ENCODE data around the gene TBC1D32.
"Not testable (repeated sequence)": the region's sequence is repeated elsewhere in the genome, so short reads cannot be mapped to it uniquely, and the experiment has no call there.

Gene TBC1D32

DNA sequence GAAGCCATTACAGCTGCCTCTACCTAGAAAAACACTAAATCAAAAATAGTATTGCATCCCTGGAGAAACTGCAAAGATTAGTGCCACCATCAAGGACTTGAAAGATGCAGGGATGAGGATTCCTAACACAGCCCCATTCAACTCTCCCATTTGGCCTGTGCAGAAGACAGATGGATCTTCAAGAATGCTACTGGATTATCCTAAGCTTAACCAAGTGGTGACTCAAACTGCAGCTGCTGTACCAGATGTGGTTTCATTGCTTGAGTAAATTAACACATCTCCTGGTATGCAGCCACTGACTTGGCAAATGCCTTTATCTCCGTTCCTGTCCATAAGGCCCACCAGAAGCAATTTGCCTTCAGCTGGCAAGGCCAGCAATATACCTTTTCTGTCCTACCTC, 117.4 kb downstream of the TBC1D32 start:
- TF ChIP-seq GLIS3 (CRISPR knock-in tag; IDR thresholded peaks at IDR 0.05), result no peak
- TF ChIP-seq ARNTL (CRISPR knock-in tag; IDR thresholded peaks at IDR 0.05; ENCODE audit: borderline replicate concordance, low read depth), result no peak
- TF ChIP-seq, protein P1, sequence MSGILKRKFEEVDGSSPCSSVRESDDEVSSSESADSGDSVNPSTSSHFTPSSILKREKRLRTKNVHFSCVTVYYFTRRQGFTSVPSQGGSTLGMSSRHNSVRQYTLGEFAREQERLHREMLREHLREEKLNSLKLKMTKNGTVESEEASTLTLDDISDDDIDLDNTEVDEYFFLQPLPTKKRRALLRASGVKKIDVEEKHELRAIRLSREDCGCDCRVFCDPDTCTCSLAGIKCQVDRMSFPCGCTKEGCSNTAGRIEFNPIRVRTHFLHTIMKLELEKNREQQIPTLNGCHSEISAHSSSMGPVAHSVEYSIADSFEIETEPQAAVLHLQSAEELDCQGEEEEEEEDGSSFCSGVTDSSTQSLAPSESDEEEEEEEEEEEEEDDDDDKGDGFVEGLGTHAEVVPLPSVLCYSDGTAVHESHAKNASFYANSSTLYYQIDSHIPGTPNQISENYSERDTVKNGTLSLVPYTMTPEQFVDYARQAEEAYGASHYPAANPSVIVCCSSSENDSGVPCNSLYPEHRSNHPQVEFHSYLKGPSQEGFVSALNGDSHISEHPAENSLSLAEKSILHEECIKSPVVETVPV (CRISPR knock-in tag; IDR thresholded peaks at IDR 0.05), result no peak
- no peak for TF ChIP-seq ZFP3 (CRISPR knock-in tag; IDR thresholded peaks at IDR 0.05)
- no peak for TF ChIP-seq ZC3H10 (CRISPR knock-in tag; IDR thresholded peaks at IDR 0.05)
- TF ChIP-seq, protein P2, sequence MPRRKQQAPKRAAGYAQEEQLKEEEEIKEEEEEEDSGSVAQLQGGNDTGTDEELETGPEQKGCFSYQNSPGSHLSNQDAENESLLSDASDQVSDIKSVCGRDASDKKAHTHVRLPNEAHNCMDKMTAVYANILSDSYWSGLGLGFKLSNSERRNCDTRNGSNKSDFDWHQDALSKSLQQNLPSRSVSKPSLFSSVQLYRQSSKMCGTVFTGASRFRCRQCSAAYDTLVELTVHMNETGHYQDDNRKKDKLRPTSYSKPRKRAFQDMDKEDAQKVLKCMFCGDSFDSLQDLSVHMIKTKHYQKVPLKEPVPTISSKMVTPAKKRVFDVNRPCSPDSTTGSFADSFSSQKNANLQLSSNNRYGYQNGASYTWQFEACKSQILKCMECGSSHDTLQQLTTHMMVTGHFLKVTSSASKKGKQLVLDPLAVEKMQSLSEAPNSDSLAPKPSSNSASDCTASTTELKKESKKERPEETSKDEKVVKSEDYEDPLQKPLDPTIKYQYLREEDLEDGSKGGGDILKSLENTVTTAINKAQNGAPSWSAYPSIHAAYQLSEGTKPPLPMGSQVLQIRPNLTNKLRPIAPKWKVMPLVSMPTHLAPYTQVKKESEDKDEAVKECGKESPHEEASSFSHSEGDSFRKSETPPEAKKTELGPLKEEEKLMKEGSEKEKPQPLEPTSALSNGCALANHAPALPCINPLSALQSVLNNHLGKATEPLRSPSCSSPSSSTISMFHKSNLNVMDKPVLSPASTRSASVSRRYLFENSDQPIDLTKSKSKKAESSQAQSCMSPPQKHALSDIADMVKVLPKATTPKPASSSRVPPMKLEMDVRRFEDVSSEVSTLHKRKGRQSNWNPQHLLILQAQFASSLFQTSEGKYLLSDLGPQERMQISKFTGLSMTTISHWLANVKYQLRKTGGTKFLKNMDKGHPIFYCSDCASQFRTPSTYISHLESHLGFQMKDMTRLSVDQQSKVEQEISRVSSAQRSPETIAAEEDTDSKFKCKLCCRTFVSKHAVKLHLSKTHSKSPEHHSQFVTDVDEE (CRISPR knock-in tag; IDR thresholded peaks at IDR 0.05), result no peak
- TF ChIP-seq ZNF8 (CRISPR knock-in tag; IDR thresholded peaks at IDR 0.05), result no peak
- TF ChIP-seq ZNF565 (CRISPR knock-in tag; conservative IDR thresholded peaks at IDR 0.05; ENCODE audit: low read depth), result no peak
- TF ChIP-seq RARB (CRISPR knock-in tag; IDR thresholded peaks at IDR 0.05), result no peak
- no peak for TF ChIP-seq TOX (CRISPR knock-in tag; IDR thresholded peaks at IDR 0.05; ENCODE audit: borderline replicate concordance)
- TF ChIP-seq, protein P3, sequence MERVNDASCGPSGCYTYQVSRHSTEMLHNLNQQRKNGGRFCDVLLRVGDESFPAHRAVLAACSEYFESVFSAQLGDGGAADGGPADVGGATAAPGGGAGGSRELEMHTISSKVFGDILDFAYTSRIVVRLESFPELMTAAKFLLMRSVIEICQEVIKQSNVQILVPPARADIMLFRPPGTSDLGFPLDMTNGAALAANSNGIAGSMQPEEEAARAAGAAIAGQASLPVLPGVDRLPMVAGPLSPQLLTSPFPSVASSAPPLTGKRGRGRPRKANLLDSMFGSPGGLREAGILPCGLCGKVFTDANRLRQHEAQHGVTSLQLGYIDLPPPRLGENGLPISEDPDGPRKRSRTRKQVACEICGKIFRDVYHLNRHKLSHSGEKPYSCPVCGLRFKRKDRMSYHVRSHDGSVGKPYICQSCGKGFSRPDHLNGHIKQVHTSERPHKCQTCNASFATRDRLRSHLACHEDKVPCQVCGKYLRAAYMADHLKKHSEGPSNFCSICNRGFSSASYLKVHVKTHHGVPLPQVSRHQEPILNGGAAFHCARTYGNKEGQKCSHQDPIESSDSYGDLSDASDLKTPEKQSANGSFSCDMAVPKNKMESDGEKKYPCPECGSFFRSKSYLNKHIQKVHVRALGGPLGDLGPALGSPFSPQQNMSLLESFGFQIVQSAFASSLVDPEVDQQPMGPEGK (CRISPR knock-in tag; IDR thresholded peaks at IDR 0.05; ENCODE audit: borderline replicate concordance), result no peak
- TF ChIP-seq ESRRG (CRISPR knock-in tag; IDR thresholded peaks at IDR 0.05), result no peak
- ATAC-seq, result no peak

DNA sequence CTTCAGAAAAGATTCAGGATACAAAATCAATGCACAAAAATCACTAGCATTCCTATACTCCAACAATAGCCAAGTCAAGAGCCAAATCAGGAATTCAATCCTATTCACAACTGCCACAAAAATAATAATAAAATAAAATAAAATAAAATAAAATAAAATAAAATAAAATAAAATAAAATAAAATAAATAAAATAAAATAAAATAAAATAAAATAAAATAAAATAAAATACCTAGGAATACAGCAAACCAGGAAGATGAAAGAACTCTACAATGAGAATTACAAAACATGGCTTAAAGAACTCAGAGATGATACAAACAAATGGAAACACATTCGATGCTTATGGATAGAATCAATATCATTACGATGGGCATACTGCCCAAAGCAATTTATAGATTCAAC, 120.9 kb downstream of the TBC1D32 start:
- not testable (repeated sequence) for ATAC-seq

DNA sequence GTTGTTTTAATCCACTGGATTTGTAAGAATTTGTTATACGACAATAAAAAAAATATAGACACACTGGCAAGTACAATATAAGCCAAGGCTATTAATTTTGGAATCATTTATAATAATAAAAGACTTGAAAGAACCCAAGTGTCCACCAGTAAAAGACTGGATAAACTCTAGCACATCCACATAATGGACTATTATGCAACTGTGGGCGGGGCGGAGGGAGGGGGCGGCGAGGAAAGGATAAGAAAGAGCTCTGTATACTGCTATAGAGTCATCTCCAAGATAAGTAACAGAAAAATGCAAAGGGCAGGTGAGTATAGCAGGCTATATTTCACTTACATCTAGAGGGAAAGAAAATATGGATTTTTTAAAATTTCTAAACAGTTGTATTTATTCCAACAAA, 123.3 kb downstream of the TBC1D32 start:
- TF ChIP-seq ISL1 (CRISPR knock-in tag; IDR thresholded peaks at IDR 0.05) (no peak), ESRRG (CRISPR knock-in tag; IDR thresholded peaks at IDR 0.05) (no peak), PPARA (CRISPR knock-in tag; IDR thresholded peaks at IDR 0.05; ENCODE audit: borderline replicate concordance) (no peak), CSDC2 (CRISPR knock-in tag; IDR thresholded peaks at IDR 0.05) (no peak), GLIS3 (CRISPR knock-in tag; IDR thresholded peaks at IDR 0.05) (no peak), BACH2 (CRISPR knock-in tag; IDR thresholded peaks at IDR 0.05; ENCODE audit: borderline replicate concordance) (no peak)
- TF ChIP-seq, protein P4, sequence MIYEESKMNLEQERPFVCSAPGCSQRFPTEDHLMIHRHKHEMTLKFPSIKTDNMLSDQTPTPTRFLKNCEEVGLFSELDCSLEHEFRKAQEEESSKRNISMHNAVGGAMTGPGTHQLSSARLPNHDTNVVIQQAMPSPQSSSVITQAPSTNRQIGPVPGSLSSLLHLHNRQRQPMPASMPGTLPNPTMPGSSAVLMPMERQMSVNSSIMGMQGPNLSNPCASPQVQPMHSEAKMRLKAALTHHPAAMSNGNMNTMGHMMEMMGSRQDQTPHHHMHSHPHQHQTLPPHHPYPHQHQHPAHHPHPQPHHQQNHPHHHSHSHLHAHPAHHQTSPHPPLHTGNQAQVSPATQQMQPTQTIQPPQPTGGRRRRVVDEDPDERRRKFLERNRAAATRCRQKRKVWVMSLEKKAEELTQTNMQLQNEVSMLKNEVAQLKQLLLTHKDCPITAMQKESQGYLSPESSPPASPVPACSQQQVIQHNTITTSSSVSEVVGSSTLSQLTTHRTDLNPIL (CRISPR knock-in tag; IDR thresholded peaks at IDR 0.05; ENCODE audit: low read depth), result no peak
- ATAC-seq, result no peak

DNA sequence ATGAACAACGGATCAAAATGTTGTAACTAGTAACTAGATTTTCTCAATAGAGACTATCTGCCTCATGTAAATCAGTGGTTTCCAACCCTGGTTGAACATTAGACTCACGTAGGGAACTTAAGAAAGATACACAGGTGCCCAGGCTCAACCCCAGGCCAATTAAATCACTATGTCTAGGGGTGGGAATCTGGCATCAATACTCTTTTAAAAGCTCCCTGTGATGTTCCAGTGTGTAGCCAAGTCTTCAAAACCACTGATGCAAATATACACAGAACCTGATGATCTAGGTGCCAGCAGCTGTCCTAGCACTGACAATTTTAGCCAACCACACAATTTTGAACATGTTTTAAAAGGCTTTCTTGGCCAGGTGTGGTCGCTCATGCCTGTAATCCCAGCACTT, 128.7 kb downstream of the TBC1D32 start:
- ATAC-seq, result no peak
- TF ChIP-seq OSR1 (CRISPR knock-in tag; IDR thresholded peaks at IDR 0.05) (no peak), ZNF565 (CRISPR knock-in tag; conservative IDR thresholded peaks at IDR 0.05; ENCODE audit: low read depth) (no peak), TCF4 (CRISPR knock-in tag; IDR thresholded peaks at IDR 0.05; ENCODE audit: borderline replicate concordance) (no peak), ARNTL (CRISPR knock-in tag; IDR thresholded peaks at IDR 0.05; ENCODE audit: borderline replicate concordance, low read depth) (no peak), ISL1 (CRISPR knock-in tag; IDR thresholded peaks at IDR 0.05) (no peak), ZNF8 (CRISPR knock-in tag; IDR thresholded peaks at IDR 0.05) (no peak), ZC3H10 (CRISPR knock-in tag; IDR thresholded peaks at IDR 0.05) (no peak), PPARA (CRISPR knock-in tag; IDR thresholded peaks at IDR 0.05; ENCODE audit: borderline replicate concordance) (no peak), ZNF70 (CRISPR knock-in tag; IDR thresholded peaks at IDR 0.05) (no peak), ZFP3 (CRISPR knock-in tag; IDR thresholded peaks at IDR 0.05) (no peak), TOX (CRISPR knock-in tag; IDR thresholded peaks at IDR 0.05; ENCODE audit: borderline replicate concordance) (no peak), GLIS3 (CRISPR knock-in tag; IDR thresholded peaks at IDR 0.05) (no peak)
- TF ChIP-seq, protein P3 (CRISPR knock-in tag; IDR thresholded peaks at IDR 0.05; ENCODE audit: borderline replicate concordance), result no peak
- TF ChIP-seq, protein P2 (CRISPR knock-in tag; IDR thresholded peaks at IDR 0.05), result no peak
- TF ChIP-seq, protein P5, sequence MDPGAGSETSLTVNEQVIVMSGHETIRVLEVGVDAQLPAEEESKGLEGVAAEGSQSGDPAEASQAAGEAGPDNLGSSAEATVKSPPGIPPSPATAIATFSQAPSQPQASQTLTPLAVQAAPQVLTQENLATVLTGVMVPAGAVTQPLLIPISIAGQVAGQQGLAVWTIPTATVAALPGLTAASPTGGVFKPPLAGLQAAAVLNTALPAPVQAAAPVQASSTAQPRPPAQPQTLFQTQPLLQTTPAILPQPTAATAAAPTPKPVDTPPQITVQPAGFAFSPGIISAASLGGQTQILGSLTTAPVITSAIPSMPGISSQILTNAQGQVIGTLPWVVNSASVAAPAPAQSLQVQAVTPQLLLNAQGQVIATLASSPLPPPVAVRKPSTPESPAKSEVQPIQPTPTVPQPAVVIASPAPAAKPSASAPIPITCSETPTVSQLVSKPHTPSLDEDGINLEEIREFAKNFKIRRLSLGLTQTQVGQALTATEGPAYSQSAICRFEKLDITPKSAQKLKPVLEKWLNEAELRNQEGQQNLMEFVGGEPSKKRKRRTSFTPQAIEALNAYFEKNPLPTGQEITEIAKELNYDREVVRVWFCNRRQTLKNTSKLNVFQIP (CRISPR knock-in tag; IDR thresholded peaks at IDR 0.05; ENCODE audit: borderline replicate concordance, low read depth), result no peak
